Esophagus muscularis mucosa (tissue), 4 donors: ENCODE data around the gene GADL1. TPM values are rescaled to one million over a fixed set of nuclear protein-coding genes. Genes with fewer than 3 reads are reported as not detected.

Source experiments
- DNase-seq: peaks from one replicate; pipeline ENCODE4 v3.0.0-alpha.2; 2017; ENCODE audit errors: extremely low spot score
- H3K27ac ChIP-seq, 4 donors: fragments of 200-600 bp; sonication (generic); replicated peaks in 1 of 4; 1 replicate in 3 of 4; 2 replicates in 1 of 4; pipeline ENCODE4 v1.5.1; 2016 to 2019; ENCODE audit warnings: mild to moderate bottlenecking in 1 of 4
- H3K27me3 ChIP-seq, 4 donors: fragments of 200-600 bp; sonication (generic); one replicate each; pipeline versions ENCODE4 v1.5.1 to v1.6.0; 2016 to 2019
- H3K36me3 ChIP-seq, 4 donors: fragments of 200-600 bp; sonication (generic); one replicate each; pipeline ENCODE4 v1.5.1; 2016 to 2019
- H3K4me1 ChIP-seq, 4 donors: fragments of 200-600 bp; sonication (generic); one replicate each; pipeline ENCODE4 v1.5.1; 2016 to 2019
- H3K4me3 ChIP-seq, 4 donors: fragments of 200-600 bp; sonication (generic); 1 replicate in 2 of 4; 2 replicates in 2 of 4; pipeline ENCODE4 v1.5.1; 2016 to 2019; ENCODE audit warnings: mild to moderate bottlenecking in 4 of 4, moderate library complexity in 1 of 4
- H3K9me3 ChIP-seq, 4 donors: fragments of 200-600 bp; sonication (generic); 1 replicate in 3 of 4; 2 replicates in 1 of 4; pipeline ENCODE4 v1.5.1; 2016 to 2019
- CTCF ChIP-seq, 3 experiments: fragments of 200-600 bp in 2 of 3; fragments of 450-650 bp in 1 of 3; sonication (generic) in 2 of 3; IDR thresholded peaks; one replicate each; pipeline ENCODE4 v1.5.1; 2017 to 2019; ENCODE audit warnings: antibody characterized with exemption in 3 of 3, mild to moderate bottlenecking in 2 of 3, moderate library complexity in 1 of 3
- EP300 ChIP-seq: sonication (generic); formaldehyde crosslinking; IDR thresholded peaks from one replicate; pipeline ENCODE4 v1.6.1; 2017; ENCODE audit warnings: antibody characterized with exemption
- POLR2A ChIP-seq: fragments of 450-650 bp; IDR thresholded peaks from one replicate; pipeline ENCODE4 v1.6.1; 2017; ENCODE audit warnings: antibody characterized with exemption, moderate library complexity, mild to moderate bottlenecking, low read depth
- POLR2AphosphoS5 ChIP-seq, 2 donors: sonication (generic); formaldehyde crosslinking; IDR thresholded peaks; one replicate each; pipeline ENCODE4 v1.6.1; 2017; ENCODE audit warnings: antibody characterized with exemption in 2 of 2
- WGBS: methylation state at CpG from one replicate; pipeline ENCODE4 v1.1.5; 2018; 5-methylcytosine and 5-hydroxymethylcytosine counted together
- intact Hi-C: fragments of 100-400 bp; cut with DNase I; formaldehyde crosslinking; loops from one replicate; pipeline ENCODE4 v1.15.1; 2023
- total RNA-seq, 4 donors: library from RNA; depleted of rRNA; stranded (reverse); fragments of >200 nt; gene quantifications; one replicate each; pipeline versions ENCODE4 v1.1.0 to v1.2.1, GENCODE V29; 2016

GADL1 gene
- total RNA-seq, 4 donors from 2014 or later, result 1.7 to 4.6 (median 3.0) TPM

GRCh38 chr3:30847592-30847991, 46.9 kb downstream of the GADL1 start:
- TF ChIP-seq CTCF (IDR thresholded peaks at IDR 0.05) (no peak), EP300 (no peak)
- WGBS, result 77% methylated on average over 3 of the region's 3 CpGs
- Histone ChIP-seq H3K27ac (no peak overlapping the region), H3K27me3 (no peaks in the 10 kb centered on the region), H3K4me1 (peaks cover 0 to 3% (median 0%) of the 10 kb centered on the region in 4 donors), H3K9me3 (no peaks in the 10 kb centered on the region), H3K36me3 (no peaks in the 10 kb centered on the region), H3K4me3 (no peak overlapping the region)
- intact Hi-C loops, result no loop called here
- no peak for DNase-seq

GRCh38 chr3:30845606-30846005, 48.9 kb downstream of the GADL1 start:
- WGBS, result 100% methylated on average over 2 of the region's 2 CpGs
- Histone ChIP-seq H3K27me3 (no peaks in the 10 kb centered on the region), H3K4me3 (no peak overlapping the region), H3K4me1 (peaks cover 0 to 3% (median 0%) of the 10 kb centered on the region in 4 donors), H3K36me3 (no peaks in the 10 kb centered on the region), H3K9me3 (no peaks in the 10 kb centered on the region), H3K27ac (no peak overlapping the region)
- TF ChIP-seq POLR2AphosphoS5 (IDR thresholded peaks at IDR 0.05) (no peak), POLR2A (no peak), EP300 (no peak), CTCF (IDR thresholded peaks at IDR 0.05) (no peak)
- DNase-seq, result no peak
- intact Hi-C loops, result no loop called here

GRCh38 chr3:30843877-30844276, 50.6 kb downstream of the GADL1 start:
- WGBS, result 91% methylated on average over 10 of the region's 10 CpGs
- no peak for DNase-seq
- intact Hi-C loops, result no loop called here
- H3K4me1 ChIP-seq, result peaks cover 0 to 3% (median 0%) of the 10 kb centered on the region in 4 donors
- no peaks in the 10 kb centered on the region for H3K9me3 ChIP-seq
- H3K4me3 ChIP-seq, result no peak overlapping the region
- H3K27me3 ChIP-seq, result no peaks in the 10 kb centered on the region
- no peaks in the 10 kb centered on the region for H3K36me3 ChIP-seq
- TF ChIP-seq EP300, result no peak
- TF ChIP-seq POLR2A, result no peak
- TF ChIP-seq POLR2AphosphoS5 (IDR thresholded peaks at IDR 0.05), result no peak
- no peak for TF ChIP-seq CTCF (IDR thresholded peaks at IDR 0.05)
- H3K27ac ChIP-seq, result no peak overlapping the region

- H3K4me1 ChIP-seq, result peaks cover 0 to 6% (median 2%) of the 10 kb centered on the region in 4 donors
- H3K36me3 ChIP-seq, result no peaks in the 10 kb centered on the region
- WGBS, result 93% methylated on average over 1 of the region's 1 CpG
- DNase-seq, result no peak
- no peak overlapping the region for H3K4me3 ChIP-seq
- H3K27me3 ChIP-seq, result no peaks in the 10 kb centered on the region
- TF ChIP-seq POLR2A, result no peak
- no peak for TF ChIP-seq POLR2AphosphoS5 (IDR thresholded peaks at IDR 0.05)
- TF ChIP-seq EP300, result no peak
- TF ChIP-seq CTCF (IDR thresholded peaks at IDR 0.05), result no peak
- intact Hi-C loops, result no loop called here
- H3K9me3 ChIP-seq, result no peaks in the 10 kb centered on the region
- no peak overlapping the region for H3K27ac ChIP-seq
Observed at GRCh38 chr3:30836141-30836540, 58.3 kb downstream of the GADL1 start.

GRCh38 chr3:30835667-30836066, 58.8 kb downstream of the GADL1 start:
- DNase-seq, result no peak
- 72% methylated on average over 2 of the region's 2 CpGs for WGBS
- intact Hi-C loops, result no loop called here
- Histone ChIP-seq H3K27me3 (no peaks in the 10 kb centered on the region), H3K4me3 (no peak overlapping the region), H3K4me1 (peaks cover 0 to 6% (median 2%) of the 10 kb centered on the region in 4 donors), H3K9me3 (no peaks in the 10 kb centered on the region), H3K27ac (no peak overlapping the region), H3K36me3 (no peaks in the 10 kb centered on the region)
- TF ChIP-seq POLR2A (no peak), POLR2AphosphoS5 (IDR thresholded peaks at IDR 0.05) (no peak), EP300 (no peak), CTCF (IDR thresholded peaks at IDR 0.05) (no peak)
